ENCODE measurements around the gene SIVA1. TPM values are rescaled to one million over a fixed set of nuclear protein-coding genes. Genes with fewer than 3 reads are reported as not detected.
A peak's percentile ranks its signal among the peaks of the same experiment; 100 is the strongest.

SIVA1 gene
- total RNA-seq, 4 donors from 2014 or later: 228 to 357 (median 264) TPM

DNA sequence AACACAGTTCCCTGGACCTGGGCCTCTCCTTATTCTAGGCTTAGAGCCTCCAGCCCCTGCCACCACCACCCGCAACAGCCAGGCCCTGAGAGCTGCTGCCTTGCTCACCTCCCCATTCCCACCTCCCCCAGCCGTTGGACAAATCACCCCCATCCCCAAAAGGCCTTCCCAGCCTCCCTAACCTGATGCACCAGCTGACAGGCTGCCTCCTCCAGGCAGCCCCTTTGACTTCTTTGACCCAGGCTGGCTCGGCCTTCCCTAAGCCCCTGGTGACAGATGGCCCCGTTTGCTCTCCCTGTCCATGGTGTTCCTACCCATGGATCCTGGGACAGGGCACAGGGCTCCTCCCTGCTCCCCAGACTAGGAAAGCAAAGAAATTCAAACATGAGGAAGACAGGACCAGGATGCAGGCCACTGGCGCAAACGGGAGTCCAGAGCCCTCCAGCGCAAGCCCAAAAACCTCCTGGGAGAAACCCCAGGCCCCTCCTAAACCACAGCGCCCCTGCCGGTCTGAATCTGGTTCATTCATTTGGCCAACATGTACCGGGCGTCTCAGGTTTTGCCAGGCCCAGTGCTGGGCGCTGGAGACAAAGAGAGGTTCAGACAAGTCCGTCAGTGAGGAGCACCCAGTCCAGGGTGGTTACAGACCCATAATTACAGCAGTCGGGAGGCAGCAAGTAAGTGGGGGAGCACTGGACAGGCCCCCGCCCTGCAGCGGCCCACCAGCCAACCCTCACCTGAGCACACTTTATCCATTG lies 40.2 kb downstream of the SIVA1 start:
- in situ Hi-C loops (cut with MboI; ENCODE audit: low sequenced_read_pairs in 4 of 4) (no loop called here), intact Hi-C loops (cut with DNase I; ENCODE audit: low total_unique reads) (no loop called here)
- Histone ChIP-seq H3K4me3 (no peak overlapping the region), H3K27ac (peak overlapping the region in 2 of 4 donors; percentile 55 to 62), H3K9me3 (no peaks in the 10 kb centered on the region), H3K36me3 (peaks cover 0 to 21% of the 10 kb centered on the region in 2 donors), H3K4me1 (peaks cover 35 to 37% of the 10 kb centered on the region in 2 donors), H3K27me3 (no peaks in the 10 kb centered on the region)
- TF ChIP-seq POLR2A (IDR thresholded peaks at IDR 0.05): no peak
- TF ChIP-seq, protein P1, sequence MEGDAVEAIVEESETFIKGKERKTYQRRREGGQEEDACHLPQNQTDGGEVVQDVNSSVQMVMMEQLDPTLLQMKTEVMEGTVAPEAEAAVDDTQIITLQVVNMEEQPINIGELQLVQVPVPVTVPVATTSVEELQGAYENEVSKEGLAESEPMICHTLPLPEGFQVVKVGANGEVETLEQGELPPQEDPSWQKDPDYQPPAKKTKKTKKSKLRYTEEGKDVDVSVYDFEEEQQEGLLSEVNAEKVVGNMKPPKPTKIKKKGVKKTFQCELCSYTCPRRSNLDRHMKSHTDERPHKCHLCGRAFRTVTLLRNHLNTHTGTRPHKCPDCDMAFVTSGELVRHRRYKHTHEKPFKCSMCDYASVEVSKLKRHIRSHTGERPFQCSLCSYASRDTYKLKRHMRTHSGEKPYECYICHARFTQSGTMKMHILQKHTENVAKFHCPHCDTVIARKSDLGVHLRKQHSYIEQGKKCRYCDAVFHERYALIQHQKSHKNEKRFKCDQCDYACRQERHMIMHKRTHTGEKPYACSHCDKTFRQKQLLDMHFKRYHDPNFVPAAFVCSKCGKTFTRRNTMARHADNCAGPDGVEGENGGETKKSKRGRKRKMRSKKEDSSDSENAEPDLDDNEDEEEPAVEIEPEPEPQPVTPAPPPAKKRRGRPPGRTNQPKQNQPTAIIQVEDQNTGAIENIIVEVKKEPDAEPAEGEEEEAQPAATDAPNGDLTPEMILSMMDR (IDR thresholded peaks at IDR 0.05 in 4 of 5, conservative IDR thresholded peaks at IDR 0.05 in 1 of 5): no peak
- ATAC-seq (no peak), DNase-seq (no peak)

DNA sequence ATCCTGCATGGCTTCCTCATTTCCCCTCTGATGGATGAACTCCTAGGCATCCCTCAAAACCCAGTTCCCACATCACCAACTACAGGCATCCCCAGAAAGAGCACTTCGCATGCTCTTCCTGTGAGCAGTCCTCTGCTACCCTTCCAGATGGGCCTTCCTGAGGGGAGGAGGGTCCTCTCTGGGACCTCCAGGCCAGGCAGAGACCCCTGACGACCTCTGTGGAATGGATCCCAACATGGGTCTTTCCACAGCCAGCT lies 40.7 kb downstream of the SIVA1 start:
- Histone ChIP-seq H3K4me3 (peak overlapping the region in 1 of 4 donors; percentile 73), H3K9me3 (no peaks in the 10 kb centered on the region), H3K4me1 (peaks cover 35 to 37% of the 10 kb centered on the region in 2 donors), H3K27ac (peak overlapping the region in 1 of 4 donors; percentile 68), H3K36me3 (peaks cover 0 to 21% of the 10 kb centered on the region in 2 donors), H3K27me3 (no peaks in the 10 kb centered on the region)
- in situ Hi-C loops (cut with MboI; ENCODE audit: low sequenced_read_pairs in 4 of 4): no loop called here
- intact Hi-C loops (cut with DNase I; ENCODE audit: low total_unique reads): no loop called here
- ATAC-seq (no peak), DNase-seq (no peak)
- no peak for TF ChIP-seq POLR2A (IDR thresholded peaks at IDR 0.05)
- TF ChIP-seq, protein P1 (IDR thresholded peaks at IDR 0.05 in 4 of 5, conservative IDR thresholded peaks at IDR 0.05 in 1 of 5): no peak

DNA sequence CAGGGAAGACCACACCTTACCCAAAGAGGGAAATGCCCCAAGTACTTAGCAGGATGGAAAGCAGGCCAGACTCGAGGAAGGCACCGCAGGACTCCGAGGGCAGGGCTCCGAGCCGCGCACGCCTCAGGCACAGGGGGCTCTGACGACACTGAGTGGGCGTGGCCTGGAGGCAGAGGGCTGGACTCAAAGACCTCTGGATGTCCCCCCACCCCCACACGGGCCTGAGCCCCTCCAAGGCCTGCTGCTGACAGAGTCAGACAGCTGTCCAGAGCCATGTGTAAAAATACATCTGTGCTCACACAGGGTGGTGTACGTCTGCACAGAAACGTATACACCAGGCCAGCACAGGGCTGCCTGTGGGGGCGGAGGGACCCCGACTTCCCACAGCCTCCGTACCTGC lies 41.2 kb downstream of the SIVA1 start:
- Histone ChIP-seq H3K27me3 (no peaks in the 10 kb centered on the region), H3K36me3 (peaks cover 0 to 21% of the 10 kb centered on the region in 2 donors), H3K4me1 (peaks cover 35 to 37% of the 10 kb centered on the region in 2 donors), H3K4me3 (peak overlapping the region; percentile 60 to 89 (median 68)), H3K9me3 (no peaks in the 10 kb centered on the region), H3K27ac (peak overlapping the region in 2 of 4 donors; percentile 65 to 68)
- TF ChIP-seq POLR2A (IDR thresholded peaks at IDR 0.05): no peak
- TF ChIP-seq, protein P1 (IDR thresholded peaks at IDR 0.05 in 4 of 5, conservative IDR thresholded peaks at IDR 0.05 in 1 of 5): no peak
- DNase-seq (no peak), ATAC-seq (no peak)
- in situ Hi-C loops (cut with MboI; ENCODE audit: low sequenced_read_pairs in 4 of 4): no loop called here
- intact Hi-C loops (cut with DNase I; ENCODE audit: low total_unique reads): loop anchor here (1.0 kb wide), 1 partner anchor 25 kb away; no protein-coding TSS in a partner anchor

DNA sequence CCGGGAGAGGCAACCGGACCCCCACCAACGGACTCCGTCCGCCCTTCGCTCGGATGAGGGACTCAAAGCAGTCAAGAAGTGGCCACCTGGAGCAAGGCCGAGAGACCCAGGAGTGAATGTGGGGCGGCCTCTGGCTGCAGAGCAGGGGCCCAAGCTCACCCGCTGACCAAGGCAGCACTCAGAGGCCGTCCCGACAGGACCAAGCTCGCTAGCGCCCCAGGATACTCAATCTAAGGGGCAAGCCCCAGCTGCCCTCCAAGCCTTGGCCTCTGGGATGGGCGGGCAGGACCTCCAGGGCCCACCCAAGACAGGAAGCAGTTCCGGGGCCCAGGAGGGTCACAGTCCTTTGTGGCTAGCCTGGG lies 41.7 kb downstream of the SIVA1 start:
- DNase-seq: no peak
- TF ChIP-seq, protein P1 (IDR thresholded peaks at IDR 0.05 in 4 of 5, conservative IDR thresholded peaks at IDR 0.05 in 1 of 5): no peak
- no peak for TF ChIP-seq POLR2A (IDR thresholded peaks at IDR 0.05)
- intact Hi-C loops (cut with DNase I; ENCODE audit: low total_unique reads) (loop anchor here (1.0 kb wide), 1 partner anchor 25 kb away; no protein-coding TSS in a partner anchor), in situ Hi-C loops (cut with MboI; ENCODE audit: low sequenced_read_pairs in 4 of 4) (no loop called here)
- Histone ChIP-seq H3K4me1 (peaks cover 35 to 37% of the 10 kb centered on the region in 2 donors), H3K27ac (peak overlapping the region; percentile 47 to 69 (median 66)), H3K27me3 (no peaks in the 10 kb centered on the region), H3K4me3 (peak overlapping the region; percentile 60 to 89 (median 68)), H3K36me3 (peaks cover 0 to 19% of the 10 kb centered on the region in 2 donors), H3K9me3 (no peaks in the 10 kb centered on the region)
- ATAC-seq: peak; percentile 17 to 28
